HepG2 (cell line): ENCODE measurements around the gene INSR. TPM values are rescaled to one million over a fixed set of nuclear protein-coding genes. Genes with fewer than 3 reads are reported as not detected.

Experiments
- ATAC-seq: fragments of 200-7000 bp; cut with Tn5 transposase; 3 replicates; pipeline ENCODE4 v1.9.1; 2020; ENCODE audit warnings: mild to moderate bottlenecking, moderate library complexity
- BruUV-seq: library from RNA; stranded (reverse); fragments of 400-500 nt; replicated peaks from 2 replicates; lab custom pipeline; 2021; lab: Mats Ljungman, UMichigan
- CTCF ChIA-PET: fragments of 300-600 bp; formaldehyde crosslinking; extraction: SDS; loops from one replicate; lab custom pipeline; 2021; ENCODE audit warnings: low total read pairs, inconsistent platforms, low intra/inter-chr PET ratio; lab: Yijun Ruan, JAX
- POLR2A ChIA-PET: fragments of 350-600 bp; sonication (Branson Sonifier 250); formaldehyde crosslinking; loops from one replicate; lab custom pipeline; 2020; ENCODE audit warnings: antibody characterized with exemption, inconsistent platforms; lab: Yijun Ruan, JAX
- DNase-seq: peaks from one replicate; pipeline ENCODE4 v3.0.0-alpha.2; 2015; ENCODE audit warnings: low spot score
- FAIRE-seq: peaks from 3 replicates; lab custom pipeline; 2011; peaks lifted over from hg19 to GRCh38; lab: Jason Lieb, UNC
- H2AFZ ChIP-seq: one replicate; pipeline ENCODE4 v1.6.1; 2011; ENCODE audit warnings: low read length, inconsistent platforms
- H3K27ac ChIP-seq: fragments of 300-600 bp; 3 replicates; pipeline ENCODE4 v1.8.0; 2011; ENCODE audit warnings: mixed run types, mild to moderate bottlenecking, mixed read lengths, low read length, inconsistent platforms; ENCODE audit not compliant: insufficient read depth; ENCODE audit errors: extremely low read length
- H3K27me3 ChIP-seq, 2 experiments: fragments of 200-600 bp in 1 of 2; 2 replicates in 1 of 2; 3 replicates in 1 of 2; pipeline versions ENCODE4 v1.6.0 to v1.8.0; 2011; ENCODE audit warnings: low read length in 2 of 2, mild to moderate bottlenecking in 2 of 2, moderate library complexity in 2 of 2, inconsistent platforms in 1 of 2; ENCODE audit not compliant: insufficient read depth in 2 of 2, control insufficient read depth in 1 of 2
- H3K36me3 ChIP-seq, 2 experiments: fragments of 200-600 bp in 1 of 2; replicated peaks in 1 of 2; 2 replicates in 1 of 2; 3 replicates in 1 of 2; pipeline versions ENCODE4 v1.5.1 to v1.8.0; 2011; ENCODE audit warnings: low read length in 2 of 2, inconsistent platforms in 1 of 2; ENCODE audit not compliant: insufficient read depth in 2 of 2, control insufficient read depth in 1 of 2
- H3K4me1 ChIP-seq: 2 replicates; pipeline ENCODE4 v1.5.1; 2012; ENCODE audit warnings: low read length, inconsistent platforms; ENCODE audit not compliant: insufficient read depth
- H3K4me2 ChIP-seq: 2 replicates; pipeline ENCODE4 v1.6.0; 2011; ENCODE audit warnings: low read depth, low read length, inconsistent platforms
- H3K4me3 ChIP-seq, 3 experiments: fragments of 200-600 bp in 1 of 3; sonication (generic), shearing (Covaris generic) in 1 of 3; replicated peaks in 1 of 3; 2 replicates each; pipeline ENCODE4 v1.5.1; 2011 to 2016; ENCODE audit warnings: low read length in 3 of 3, inconsistent platforms in 2 of 3, low read depth in 2 of 3, mild to moderate bottlenecking in 2 of 3, control low read depth in 1 of 3, mixed read lengths in 1 of 3; ENCODE audit not compliant: insufficient read depth in 1 of 3
- H3K79me2 ChIP-seq: one replicate; pipeline ENCODE4 v1.6.1; 2011; ENCODE audit warnings: low read length, inconsistent platforms; ENCODE audit not compliant: insufficient read depth
- H3K9ac ChIP-seq: 2 replicates; pipeline ENCODE4 v1.6.0; 2011; ENCODE audit warnings: mild to moderate bottlenecking, low read depth, low read length, inconsistent platforms; ENCODE audit not compliant: insufficient read depth
- H3K9me3 ChIP-seq: 2 replicates; pipeline ENCODE4 v1.5.1; 2012; ENCODE audit warnings: mild to moderate bottlenecking, low read length
- H4K20me1 ChIP-seq: 2 replicates; pipeline ENCODE4 v1.6.0; 2011; ENCODE audit warnings: inconsistent platforms, mild to moderate bottlenecking, low read length, moderate library complexity; ENCODE audit not compliant: insufficient read depth
- NPAS2 ChIP-seq: sonication (generic); formaldehyde crosslinking; IDR thresholded peaks from 2 replicates; pipeline ENCODE4 v1.8.0; 2022; ENCODE audit warnings: mild to moderate bottlenecking, missing genetic modification reagents, borderline replicate concordance
- PHF5A ChIP-seq: IDR thresholded peaks from one replicate; pipeline ENCODE4 v1.6.1; 2018; ENCODE audit warnings: low read depth, missing genetic modification reagents; ENCODE audit not compliant: unreplicated experiment
- ZBTB8A ChIP-seq: sonication (generic); formaldehyde crosslinking; IDR thresholded peaks from 2 replicates; pipeline ENCODE4 v1.4.0; 2020; ENCODE audit warnings: mild to moderate bottlenecking, low read depth, missing genetic modification reagents, borderline replicate concordance
- ZFP36L1 ChIP-seq: sonication (generic); formaldehyde crosslinking; IDR thresholded peaks from 2 replicates; pipeline ENCODE4 v1.8.0; 2022; ENCODE audit warnings: mild to moderate bottlenecking, missing genetic modification reagents, moderate library complexity
- ZMAT3 ChIP-seq: sonication (generic); formaldehyde crosslinking; conservative IDR thresholded peaks from 2 replicates; pipeline ENCODE4 v1.7.0; 2021; ENCODE audit warnings: missing genetic modification reagents
- ZNF552 ChIP-seq: sonication (generic); formaldehyde crosslinking; IDR thresholded peaks from 2 replicates; pipeline ENCODE4 v1.9.0; 2022; ENCODE audit warnings: missing genetic modification reagents, mild to moderate bottlenecking, borderline replicate concordance
- WGBS: methylation state at CpG from one replicate; pipeline ENCODE4 v1.1.6; 2017; ENCODE audit warnings: low lambda C conversion rate; 5-methylcytosine and 5-hydroxymethylcytosine counted together
- in situ Hi-C: cut with HindIII; loops from 2 replicates; pipeline ENCODE4 v1.10.0; 2017; ENCODE audit warnings: low pct_unique_long_range_greater_than_20kb; ENCODE audit not compliant: extremely low pct_ligation_motif_present
- intact Hi-C: fragments of 100-400 bp; cut with micrococcal nuclease; formaldehyde crosslinking; loops from one replicate; pipeline ENCODE4 v1.10.0; 2022; ENCODE audit not compliant: unreplicated experiment
- polyA plus RNA-seq, 8 experiments: library from polyadenylated mRNA; depleted of rRNA in 3 of 8; stranded (reverse) in 7 of 8; unstranded in 1 of 8; fragments of >200 nt; fragmentation: Illumina TruSeq in 4 of 8; extraction: Trizol in 4 of 8; gene quantifications; 2 replicates each; pipeline versions ENCODE4 v1.2.1 to v1.2.3, GENCODE V29; 2011 to 2016; ENCODE audit warnings: low read depth in 4 of 8, missing spikeins in 1 of 8, mixed read lengths in 1 of 8; ENCODE audit not compliant: insufficient read depth in 1 of 8
- total RNA-seq, 5 experiments: library from RNA; depleted of rRNA; stranded (reverse); fragments of >200 nt; fragmentation: Illumina TruSeq; extraction: Trizol; gene quantifications; 2 replicates each; pipeline ENCODE4 v1.2.3, GENCODE V29; 2016; ENCODE audit warnings: low read depth in 1 of 5
- TF ChIP-seq, protein P1 (sequence below): sonication (generic); formaldehyde crosslinking; IDR thresholded peaks from 2 replicates; pipeline ENCODE4 v1.4.0; 2020; ENCODE audit warnings: mild to moderate bottlenecking, missing genetic modification reagents
- TF ChIP-seq, protein P2 (sequence below): sonication (generic); formaldehyde crosslinking; IDR thresholded peaks from 2 replicates; pipeline ENCODE4 v1.8.0; 2022; ENCODE audit warnings: mild to moderate bottlenecking, missing genetic modification reagents; ENCODE audit not compliant: insufficient replicate concordance
- TF ChIP-seq, protein P3 (sequence below): IDR thresholded peaks from 2 replicates; pipeline ENCODE4 v1.6.1; 2016; ENCODE audit warnings: mild to moderate bottlenecking

The INSR gene
- total and polyA plus RNA-seq, 2 of the 13 experiments (the other 11 are each of a cell fraction or from before 2014, with no cell fraction given), result 24.2 to 29.8 TPM

DNA sequence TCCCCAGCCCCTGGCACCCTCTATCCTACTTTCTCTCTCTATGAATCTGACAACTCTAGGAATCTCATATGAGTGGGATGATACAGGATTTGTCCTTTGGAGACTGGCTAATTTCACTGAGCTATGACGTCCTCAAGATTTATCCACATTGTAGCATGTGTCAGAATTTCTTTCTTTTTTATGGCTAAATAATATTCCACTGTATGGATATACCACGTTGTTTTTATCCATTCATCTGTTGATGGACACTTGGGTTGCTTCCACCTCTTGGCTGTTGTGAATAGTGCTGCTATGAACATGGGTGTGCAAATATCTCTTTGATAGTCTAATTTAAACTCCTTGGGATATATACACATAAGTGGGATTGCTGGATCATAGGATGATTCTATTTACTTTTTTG lies 24.0 kb upstream of the INSR start:
- no peaks in the 10 kb centered on the region for H4K20me1 ChIP-seq
- TF ChIP-seq ZFP36L1 (CRISPR knock-in tag) (no peak), ZMAT3 (CRISPR knock-in tag) (no peak), ZBTB8A (CRISPR knock-in tag) (no peak), PHF5A (no peak), NPAS2 (CRISPR knock-in tag) (no peak), ZNF552 (CRISPR knock-in tag) (no peak)
- TF ChIP-seq, protein P1, sequence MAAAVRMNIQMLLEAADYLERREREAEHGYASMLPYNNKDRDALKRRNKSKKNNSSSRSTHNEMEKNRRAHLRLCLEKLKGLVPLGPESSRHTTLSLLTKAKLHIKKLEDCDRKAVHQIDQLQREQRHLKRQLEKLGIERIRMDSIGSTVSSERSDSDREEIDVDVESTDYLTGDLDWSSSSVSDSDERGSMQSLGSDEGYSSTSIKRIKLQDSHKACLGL (CRISPR knock-in tag), result no peak
- TF ChIP-seq, protein P2, sequence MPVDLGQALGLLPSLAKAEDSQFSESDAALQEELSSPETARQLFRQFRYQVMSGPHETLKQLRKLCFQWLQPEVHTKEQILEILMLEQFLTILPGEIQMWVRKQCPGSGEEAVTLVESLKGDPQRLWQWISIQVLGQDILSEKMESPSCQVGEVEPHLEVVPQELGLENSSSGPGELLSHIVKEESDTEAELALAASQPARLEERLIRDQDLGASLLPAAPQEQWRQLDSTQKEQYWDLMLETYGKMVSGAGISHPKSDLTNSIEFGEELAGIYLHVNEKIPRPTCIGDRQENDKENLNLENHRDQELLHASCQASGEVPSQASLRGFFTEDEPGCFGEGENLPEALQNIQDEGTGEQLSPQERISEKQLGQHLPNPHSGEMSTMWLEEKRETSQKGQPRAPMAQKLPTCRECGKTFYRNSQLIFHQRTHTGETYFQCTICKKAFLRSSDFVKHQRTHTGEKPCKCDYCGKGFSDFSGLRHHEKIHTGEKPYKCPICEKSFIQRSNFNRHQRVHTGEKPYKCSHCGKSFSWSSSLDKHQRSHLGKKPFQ, result no peak
- TF ChIP-seq, protein P3, sequence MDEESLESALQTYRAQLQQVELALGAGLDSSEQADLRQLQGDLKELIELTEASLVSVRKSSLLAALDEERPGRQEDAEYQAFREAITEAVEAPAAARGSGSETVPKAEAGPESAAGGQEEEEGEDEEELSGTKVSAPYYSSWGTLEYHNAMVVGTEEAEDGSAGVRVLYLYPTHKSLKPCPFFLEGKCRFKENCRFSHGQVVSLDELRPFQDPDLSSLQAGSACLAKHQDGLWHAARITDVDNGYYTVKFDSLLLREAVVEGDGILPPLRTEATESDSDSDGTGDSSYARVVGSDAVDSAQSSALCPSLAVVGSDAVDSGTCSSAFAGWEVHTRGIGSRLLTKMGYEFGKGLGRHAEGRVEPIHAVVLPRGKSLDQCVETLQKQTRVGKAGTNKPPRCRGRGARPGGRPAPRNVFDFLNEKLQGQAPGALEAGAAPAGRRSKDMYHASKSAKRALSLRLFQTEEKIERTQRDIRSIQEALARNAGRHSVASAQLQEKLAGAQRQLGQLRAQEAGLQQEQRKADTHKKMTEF (CRISPR knock-in tag), result no peak
- no peaks in the 10 kb centered on the region for H3K79me2 ChIP-seq
- no peak overlapping the region for H3K4me3 ChIP-seq
- DNase-seq (no peak), FAIRE-seq (no peak), ATAC-seq (no peak)
- no peak overlapping the region for H2AFZ ChIP-seq
- ChIA-PET CTCF (no interaction called here), POLR2A (no interaction called here)
- no TSS peak for BruUV-seq
- H3K4me2 ChIP-seq, result no peak overlapping the region
- no peaks in the 10 kb centered on the region for H3K36me3 ChIP-seq
- no peaks in the 10 kb centered on the region for H3K9me3 ChIP-seq
- no peaks in the 10 kb centered on the region; a peak in 1 of 5 replicates for H3K27me3 ChIP-seq
- intact Hi-C loops (no loop called here), in situ Hi-C loops (no loop called here)
- 44% methylated on average over 2 of the region's 2 CpGs for WGBS
- H3K9ac ChIP-seq, result no peak overlapping the region
- no peak overlapping the region for H3K27ac ChIP-seq
- H3K4me1 ChIP-seq, result peaks cover 20% of the 10 kb centered on the region
